HEK293T (cell line): ENCODE results near the gene SAT2.
"Not testable (repeated sequence)": the region's sequence is repeated elsewhere in the genome, so short reads cannot be mapped to it uniquely, and the experiment has no call there.

Experiments used
- CTCF ChIA-PET: fragments of 350-600 bp; formaldehyde crosslinking; extraction: SDS; loops from one replicate; lab custom pipeline; 2021; ENCODE audit warnings: antibody characterized with exemption, inconsistent platforms; lab: Yijun Ruan, JAX
- POLR2A ChIA-PET: fragments of 350-600 bp; formaldehyde crosslinking; extraction: SDS; loops from one replicate; lab custom pipeline; 2020; ENCODE audit warnings: antibody characterized with exemption, inconsistent platforms; lab: Yijun Ruan, JAX
- DNase-seq: peaks from one replicate; pipeline ENCODE4 v3.0.0; 2012; ENCODE audit warnings: mixed read lengths; ENCODE audit errors: extremely low spot score
- ARNT ChIP-seq: fragments of 450-650 bp; IDR thresholded peaks from 2 replicates; pipeline ENCODE4 v1.6.1; 2017; ENCODE audit warnings: mild to moderate bottlenecking
- BHLHE40 ChIP-seq: fragments of 450-650 bp; IDR thresholded peaks from 2 replicates; pipeline ENCODE4 v1.6.1; 2016; ENCODE audit warnings: mild to moderate bottlenecking, moderate library complexity, borderline replicate concordance
- CTBP1 ChIP-seq: fragments of 450-650 bp; IDR thresholded peaks from 2 replicates; pipeline ENCODE4 v1.6.1; 2016; ENCODE audit warnings: borderline replicate concordance
- ELF4 ChIP-seq: fragments of 450-650 bp; IDR thresholded peaks from 2 replicates; pipeline ENCODE4 v1.6.1; 2017; ENCODE audit warnings: antibody characterized with exemption
- FOXA1 ChIP-seq: fragments of 450-650 bp; IDR thresholded peaks from 2 replicates; pipeline ENCODE4 v1.6.1; 2016; ENCODE audit warnings: mild to moderate bottlenecking
- FOXK2 ChIP-seq: fragments of 450-650 bp; IDR thresholded peaks from 2 replicates; pipeline ENCODE4 v1.6.1; 2016; ENCODE audit warnings: mild to moderate bottlenecking
- FOXM1 ChIP-seq: fragments of 450-650 bp; IDR thresholded peaks from 2 replicates; pipeline ENCODE4 v1.6.1; 2017; ENCODE audit warnings: mild to moderate bottlenecking, borderline replicate concordance
- HDGF ChIP-seq: fragments of 450-650 bp; IDR thresholded peaks from 2 replicates; pipeline ENCODE4 v1.6.1; 2017; ENCODE audit warnings: antibody characterized with exemption, borderline replicate concordance
- L3MBTL2 ChIP-seq: fragments of 450-650 bp; conservative IDR thresholded peaks from 2 replicates; pipeline ENCODE4 v1.6.1; 2016; ENCODE audit warnings: mild to moderate bottlenecking
- LEF1 ChIP-seq: fragments of 450-650 bp; IDR thresholded peaks from 2 replicates; pipeline ENCODE4 v1.6.1; 2017; ENCODE audit warnings: mild to moderate bottlenecking, borderline replicate concordance
- NFRKB ChIP-seq: fragments of 450-650 bp; IDR thresholded peaks from 2 replicates; pipeline ENCODE4 v1.6.1; 2016; ENCODE audit warnings: mild to moderate bottlenecking, moderate library complexity
- PKNOX1 ChIP-seq: fragments of 450-650 bp; IDR thresholded peaks from 2 replicates; pipeline ENCODE4 v1.6.1; 2016
- SP1 ChIP-seq: fragments of 450-650 bp; IDR thresholded peaks from 2 replicates; pipeline ENCODE4 v1.6.1; 2017
- SUZ12 ChIP-seq: fragments of 450-650 bp; IDR thresholded peaks from 2 replicates; pipeline ENCODE4 v1.6.1; 2016; ENCODE audit warnings: mild to moderate bottlenecking
- TARDBP ChIP-seq: fragments of 450-650 bp; IDR thresholded peaks from 2 replicates; pipeline ENCODE4 v1.6.1; 2016
- ZNF384 ChIP-seq: fragments of 450-650 bp; IDR thresholded peaks from 2 replicates; pipeline ENCODE4 v1.6.1; 2016

SAT2 gene

DNA sequence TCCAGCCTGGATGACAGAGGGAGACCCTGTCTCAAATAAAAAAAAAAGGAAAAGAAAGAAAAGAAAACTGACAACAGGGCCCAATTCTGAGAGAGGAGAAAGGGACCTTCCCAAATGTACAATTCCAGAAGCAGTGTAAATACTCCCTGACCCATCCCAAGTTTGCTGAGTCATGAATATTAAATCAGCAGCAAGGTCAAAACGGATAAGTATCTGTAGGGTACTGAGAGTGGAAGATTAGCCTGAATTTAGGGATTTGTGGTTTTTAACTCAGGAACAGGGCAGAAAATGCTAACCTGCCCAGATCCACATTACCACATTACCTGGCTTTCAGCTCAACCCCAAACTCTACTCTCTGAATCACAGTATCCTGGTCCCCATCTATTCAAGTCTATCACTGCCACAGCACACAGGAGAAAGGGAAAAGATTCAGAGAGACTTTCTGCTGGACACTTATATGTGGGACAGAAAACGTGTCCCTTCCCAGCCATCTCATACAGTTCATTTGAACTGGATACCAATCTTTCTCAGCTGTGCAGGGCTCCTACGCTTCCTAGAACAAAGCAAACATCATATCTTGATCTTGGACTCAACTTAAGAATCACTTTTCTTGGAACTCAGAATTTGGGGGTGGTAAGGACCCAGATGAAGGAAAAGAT lies 15.9 kb downstream of the SAT2 start:
- TF ChIP-seq FOXM1 (no peak), FOXK2 (no peak), CTBP1 (no peak), BHLHE40 (no peak), TARDBP (no peak), ELF4 (no peak), ARNT (no peak), SUZ12 (no peak), NFRKB (no peak), LEF1 (no peak), L3MBTL2 (no peak), FOXA1 (no peak), ZNF384 (no peak), SP1 (no peak), PKNOX1 (no peak), HDGF (no peak)
- CTCF ChIA-PET: no interaction called here
- POLR2A ChIA-PET: interaction anchor here (3.9 to 4.4 kb wide), 2 partner anchors 27 to 76 kb away, joined by 32 to 40 read pairs; partner anchors contain the start of genes MPDU1, TP53 and WRAP53
- DNase-seq: no peak

- TF ChIP-seq SP1: no peak
- no peak for TF ChIP-seq ARNT
- TF ChIP-seq L3MBTL2: no peak
- TF ChIP-seq SUZ12: no peak
- no peak for TF ChIP-seq LEF1
- TF ChIP-seq NFRKB: no peak
- no peak for TF ChIP-seq ELF4
- TF ChIP-seq FOXK2: no peak
- TF ChIP-seq HDGF: no peak
- no peak for TF ChIP-seq FOXA1
- TF ChIP-seq ZNF384: no peak
- no peak for TF ChIP-seq CTBP1
- TF ChIP-seq TARDBP: no peak
- TF ChIP-seq FOXM1: no peak
- no peak for TF ChIP-seq PKNOX1
- TF ChIP-seq BHLHE40: no peak
- DNase-seq: no peak
- ChIA-PET POLR2A (no interaction called here), CTCF (no interaction called here)
Measured at GRCh38 chr17:7610641-7611040, 17.0 kb downstream of the SAT2 start.

GRCh38 chr17:7606280-7606679 lies 21.3 kb downstream of the SAT2 start:
- TF ChIP-seq FOXA1: no peak
- no peak for TF ChIP-seq TARDBP
- TF ChIP-seq ZNF384: no peak
- TF ChIP-seq ARNT: no peak
- no peak for TF ChIP-seq CTBP1
- TF ChIP-seq ELF4: no peak
- no peak for TF ChIP-seq FOXK2
- no peak for TF ChIP-seq PKNOX1
- no peak for TF ChIP-seq LEF1
- TF ChIP-seq L3MBTL2: no peak
- no peak for TF ChIP-seq FOXM1
- no peak for TF ChIP-seq HDGF
- no peak for TF ChIP-seq BHLHE40
- TF ChIP-seq SUZ12: no peak
- no peak for TF ChIP-seq NFRKB
- no peak for TF ChIP-seq SP1
- ChIA-PET CTCF (no interaction called here), POLR2A (no interaction called here)
- no peak for DNase-seq

GRCh38 chr17:7597561-7597960 lies 30.1 kb downstream of the SAT2 start:
- DNase-seq, CTCF ChIA-PET: not testable (repeated sequence)
- POLR2A ChIA-PET: interaction anchor here (1.3 kb wide), 1 partner anchor 14 kb away, joined by 3 read pairs; the partner anchor contains the start of gene MPDU1

DNA sequence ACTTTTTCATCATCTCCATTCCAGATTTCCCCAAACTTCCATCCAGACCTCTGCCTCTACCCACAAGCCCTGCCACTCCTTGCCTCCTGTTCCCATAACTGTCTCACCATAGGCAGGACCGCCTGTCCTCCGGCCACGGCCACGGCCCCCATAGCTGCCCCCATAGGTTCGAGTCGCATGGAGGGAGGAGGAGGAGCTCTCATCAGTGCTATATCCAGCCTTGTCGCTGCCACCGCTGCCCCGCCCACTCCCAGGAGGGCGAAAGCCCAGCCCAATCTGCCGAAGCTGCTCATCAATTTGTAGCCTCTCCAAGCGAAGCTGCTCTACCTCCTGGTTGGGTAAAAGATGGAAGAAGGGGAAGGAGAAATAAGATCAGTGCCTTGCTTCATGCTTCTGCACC lies 34.3 kb downstream of the SAT2 start:
- TF ChIP-seq HDGF (no peak), FOXA1 (no peak), LEF1 (no peak), SUZ12 (no peak), TARDBP (no peak), FOXM1 (no peak), BHLHE40 (no peak), SP1 (no peak), ZNF384 (no peak)
- CTCF ChIA-PET: no interaction called here
- no peak for DNase-seq
- POLR2A ChIA-PET: interaction anchor here (1.0 to 3.3 kb wide), 3 partner anchors 8 to 93 kb away, joined by 3 to 21 read pairs (median 4); partner anchors contain the start of gene MPDU1

GRCh38 chr17:7592422-7593021 lies 35.1 kb downstream of the SAT2 start:
- POLR2A ChIA-PET: interaction anchor here (1.0 to 3.3 kb wide), 3 partner anchors 8 to 94 kb away, joined by 3 to 21 read pairs (median 4); partner anchors contain the start of gene MPDU1
- CTCF ChIA-PET: no interaction called here

More at GRCh38 chr17:7592422-7593021, 35.1 kb downstream of the SAT2 start:
- no peak for DNase-seq
- TF ChIP-seq ELF4: no peak
- no peak for TF ChIP-seq LEF1
- no peak for TF ChIP-seq SP1
- TF ChIP-seq HDGF: no peak
- TF ChIP-seq BHLHE40: no peak
- TF ChIP-seq ARNT: no peak
